Pancreas (tissue), 10 donors: ENCODE measurements around the gene IL11RA. TPM values are rescaled to one million over a fixed set of nuclear protein-coding genes. Genes with fewer than 3 reads are reported as not detected.

Source experiments
- ATAC-seq, 4 donors: fragments of 200-7000 bp; cut with Tn5 transposase; one replicate each; pipeline versions ENCODE4 v1.8.0 to v1.9.1; 2020; ENCODE audit warnings: mild to moderate bottlenecking in 4 of 4, moderate library complexity in 4 of 4
- DNase-seq, 6 donors: peaks; one replicate each; pipeline ENCODE4 v3.0.0-alpha.2; 2020
- FAIRE-seq: peaks from 2 replicates; lab custom pipeline; 2012; peaks lifted over from hg19 to GRCh38; lab: Jason Lieb, UNC
- H3K27ac ChIP-seq, 4 donors: fragments of 200-600 bp; sonication (generic); 1 replicate in 3 of 4; 2 replicates in 1 of 4; pipeline versions ENCODE4 v1.5.0 to v1.8.0; 2020
- H3K27me3 ChIP-seq, 4 donors: fragments of 200-600 bp; one replicate each; pipeline ENCODE4 v1.8.0; 2021
- H3K36me3 ChIP-seq, 3 donors: fragments of 200-600 bp; sonication (generic) in 1 of 3; one replicate each; pipeline versions ENCODE4 v1.5.0 to v1.8.0; 2020 to 2021
- H3K4me1 ChIP-seq, 3 donors: fragments of 200-600 bp; one replicate each; pipeline ENCODE4 v1.8.0; 2021
- H3K4me3 ChIP-seq, 4 donors: fragments of 200-600 bp; sonication (generic) in 2 of 4; one replicate each; pipeline versions ENCODE4 v1.5.0 to v1.8.0; 2020 to 2021
- H3K9me3 ChIP-seq, 4 donors: fragments of 200-600 bp; one replicate each; pipeline ENCODE4 v1.8.0; 2021
- WGBS, 2 donors: extraction: QIAGEN DNeasy Blood & Tissue Kit; methylation state at CpG; one replicate each; pipeline ENCODE4 v1.1.7; 2013; 5-methylcytosine and 5-hydroxymethylcytosine counted together
- intact Hi-C, 3 donors: fragments of 100-400 bp; cut with DNase I; formaldehyde crosslinking; loops; one replicate each; pipeline versions ENCODE4 v1.11.1 to v1.14.2; 2022
- polyA plus RNA-seq, 2 donors: library from polyadenylated mRNA; stranded (reverse); fragments of 200-250 nt; gene quantifications; one replicate each; pipeline ENCODE4 v1.2.3, GENCODE V29; 2013
- total RNA-seq, 6 donors: library from RNA; stranded (reverse); fragmentation: NEBNext Ultra II Directional in 4 of 6; extraction: Animal tissue kit (Norgen Biotek cat#: 25700) in 4 of 6; gene quantifications; one replicate each; pipeline versions ENCODE4 v1.2.1 to v1.2.4, GENCODE V29; 2021 to 2023
- TF ChIP-seq, protein P1 (sequence below), 4 donors: fragments of 200-600 bp; sonication (generic) in 3 of 4; IDR thresholded peaks; one replicate each; pipeline versions ENCODE4 v1.5.0 to v1.8.0; 2021; ENCODE audit warnings: antibody characterized with exemption in 4 of 4
- donor health status: healthy with polysubstance abuse.
- donor health status: DM: no; HTN: no; CAD: no; lungs with moderate emphysema.
- donor health status: DM: no; HTN: no; CAD: no.
- donor health status: control.
- donor health status: control.
- donor health status: Bipolar disorder and iron deficiency.
- donor health status: DM: yes; HTN: yes; CAD: no.
- donor health status: DM: no; HTN: no; CAD: no.
- donor health status: DM: no; HTN: no; CAD: no.
- donor health status: DM: yes; HTN: yes; CAD: no.

IL11RA gene
- total and polyA plus RNA-seq, 8 donors: 4.1 to 30.0 (median 7.3) TPM

DNA sequence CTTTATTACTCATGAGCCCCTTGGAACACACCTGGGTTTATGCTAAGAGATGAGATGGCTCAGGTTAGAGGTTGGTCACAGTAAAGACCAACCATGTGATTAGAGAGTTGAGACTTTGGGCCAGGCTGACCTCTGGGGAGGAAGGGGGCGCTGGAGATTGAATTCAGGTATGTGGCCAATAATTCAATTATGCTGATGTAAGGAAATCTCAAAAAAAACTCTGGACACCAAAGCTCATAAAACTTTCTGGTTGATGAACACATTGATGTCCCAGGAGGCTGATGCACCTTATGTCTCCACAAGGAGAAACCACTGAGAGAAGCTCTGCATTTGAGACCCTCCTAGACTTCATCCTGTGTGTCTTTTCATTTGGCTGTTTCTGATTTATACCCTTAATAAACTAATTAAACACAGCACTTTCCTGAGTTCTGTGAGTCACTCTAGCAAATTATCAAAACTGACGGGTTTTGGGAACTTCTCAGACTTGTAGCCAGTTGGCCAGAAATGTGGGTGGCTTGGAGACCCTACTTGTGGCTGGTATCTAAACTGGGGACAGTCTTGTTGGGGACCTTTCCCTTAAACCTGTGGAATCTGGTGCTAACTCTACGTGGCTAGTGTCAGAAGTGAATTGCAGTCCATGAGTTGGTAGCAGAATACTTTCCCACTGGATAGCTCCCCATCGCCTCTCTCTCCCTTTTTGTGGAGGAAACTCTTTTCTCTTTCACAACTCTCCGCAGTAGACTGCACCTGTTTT, 18.0 kb downstream of the IL11RA start:
- DNase-seq (no peak), FAIRE-seq (no peak), ATAC-seq (no peak)
- 92 to 94% methylated on average over 5 of the region's 5 CpGs for WGBS, 2 donors
- Histone ChIP-seq H3K27ac (no peak overlapping the region), H3K27me3 (no peaks in the 10 kb centered on the region), H3K9me3 (no peaks in the 10 kb centered on the region), H3K36me3 (no peaks in the 10 kb centered on the region), H3K4me3 (no peak overlapping the region), H3K4me1 (no peaks in the 10 kb centered on the region)
- intact Hi-C loops: no loop called here
- TF ChIP-seq, protein P1, sequence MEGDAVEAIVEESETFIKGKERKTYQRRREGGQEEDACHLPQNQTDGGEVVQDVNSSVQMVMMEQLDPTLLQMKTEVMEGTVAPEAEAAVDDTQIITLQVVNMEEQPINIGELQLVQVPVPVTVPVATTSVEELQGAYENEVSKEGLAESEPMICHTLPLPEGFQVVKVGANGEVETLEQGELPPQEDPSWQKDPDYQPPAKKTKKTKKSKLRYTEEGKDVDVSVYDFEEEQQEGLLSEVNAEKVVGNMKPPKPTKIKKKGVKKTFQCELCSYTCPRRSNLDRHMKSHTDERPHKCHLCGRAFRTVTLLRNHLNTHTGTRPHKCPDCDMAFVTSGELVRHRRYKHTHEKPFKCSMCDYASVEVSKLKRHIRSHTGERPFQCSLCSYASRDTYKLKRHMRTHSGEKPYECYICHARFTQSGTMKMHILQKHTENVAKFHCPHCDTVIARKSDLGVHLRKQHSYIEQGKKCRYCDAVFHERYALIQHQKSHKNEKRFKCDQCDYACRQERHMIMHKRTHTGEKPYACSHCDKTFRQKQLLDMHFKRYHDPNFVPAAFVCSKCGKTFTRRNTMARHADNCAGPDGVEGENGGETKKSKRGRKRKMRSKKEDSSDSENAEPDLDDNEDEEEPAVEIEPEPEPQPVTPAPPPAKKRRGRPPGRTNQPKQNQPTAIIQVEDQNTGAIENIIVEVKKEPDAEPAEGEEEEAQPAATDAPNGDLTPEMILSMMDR (IDR thresholded peaks at IDR 0.05): no peak

DNA sequence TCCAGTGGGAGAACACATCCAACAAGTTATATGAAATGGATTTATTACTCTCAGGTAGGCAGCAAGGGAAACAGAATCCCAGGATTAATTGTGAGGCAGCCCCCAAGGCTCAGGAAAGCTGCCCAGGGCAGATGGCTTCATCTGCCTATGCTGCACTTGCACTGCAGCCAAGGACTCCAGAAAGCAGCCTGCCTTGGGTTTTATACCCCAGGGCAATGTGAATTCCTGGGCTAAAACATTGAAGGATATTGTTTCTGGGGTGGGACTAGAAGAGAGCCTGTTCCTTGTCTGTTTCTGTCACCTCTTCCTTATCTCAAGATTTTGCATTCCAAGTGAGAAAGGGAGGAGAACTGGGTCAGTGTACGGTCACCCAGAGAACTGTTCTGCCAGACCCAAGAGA, 19.3 kb downstream of the IL11RA start:
- Histone ChIP-seq H3K36me3 (no peaks in the 10 kb centered on the region), H3K27me3 (no peaks in the 10 kb centered on the region), H3K4me3 (no peak overlapping the region), H3K4me1 (no peaks in the 10 kb centered on the region), H3K27ac (no peak overlapping the region), H3K9me3 (no peaks in the 10 kb centered on the region)
- 82 to 84% methylated on average over 1 of the region's 1 CpG for WGBS, 2 donors
- intact Hi-C loops: no loop called here
- FAIRE-seq (no peak), ATAC-seq (no peak), DNase-seq (no peak)
- TF ChIP-seq, protein P1 (IDR thresholded peaks at IDR 0.05): no peak

DNA sequence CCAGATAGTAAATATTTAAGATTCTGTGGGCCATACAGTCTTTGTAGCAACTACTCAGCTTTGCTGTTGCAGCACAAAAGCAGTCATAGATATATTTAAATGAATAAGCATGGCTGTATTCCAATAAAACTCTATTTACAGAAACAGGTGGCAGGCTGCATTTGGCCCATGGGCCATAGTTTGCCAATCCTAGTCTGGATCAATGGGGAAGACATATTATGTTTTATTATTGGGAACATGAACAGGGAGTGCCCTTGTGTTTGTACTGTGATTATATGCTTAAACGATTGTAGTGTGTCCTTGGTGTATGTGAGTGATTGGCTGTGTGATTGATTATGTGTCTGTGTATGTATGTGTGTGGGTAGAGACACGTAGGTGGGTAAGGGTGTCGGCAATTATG, 22.5 kb downstream of the IL11RA start:
- TF ChIP-seq, protein P1 (IDR thresholded peaks at IDR 0.05): no peak
- Histone ChIP-seq H3K9me3 (no peaks in the 10 kb centered on the region), H3K27ac (no peak overlapping the region), H3K4me3 (no peak overlapping the region), H3K4me1 (no peaks in the 10 kb centered on the region), H3K27me3 (no peaks in the 10 kb centered on the region), H3K36me3 (no peaks in the 10 kb centered on the region)
- intact Hi-C loops: no loop called here
- FAIRE-seq (no peak), ATAC-seq (no peak), DNase-seq (no peak)
- WGBS, 2 donors: 37 to 39% methylated on average over 3 of the region's 3 CpGs

DNA sequence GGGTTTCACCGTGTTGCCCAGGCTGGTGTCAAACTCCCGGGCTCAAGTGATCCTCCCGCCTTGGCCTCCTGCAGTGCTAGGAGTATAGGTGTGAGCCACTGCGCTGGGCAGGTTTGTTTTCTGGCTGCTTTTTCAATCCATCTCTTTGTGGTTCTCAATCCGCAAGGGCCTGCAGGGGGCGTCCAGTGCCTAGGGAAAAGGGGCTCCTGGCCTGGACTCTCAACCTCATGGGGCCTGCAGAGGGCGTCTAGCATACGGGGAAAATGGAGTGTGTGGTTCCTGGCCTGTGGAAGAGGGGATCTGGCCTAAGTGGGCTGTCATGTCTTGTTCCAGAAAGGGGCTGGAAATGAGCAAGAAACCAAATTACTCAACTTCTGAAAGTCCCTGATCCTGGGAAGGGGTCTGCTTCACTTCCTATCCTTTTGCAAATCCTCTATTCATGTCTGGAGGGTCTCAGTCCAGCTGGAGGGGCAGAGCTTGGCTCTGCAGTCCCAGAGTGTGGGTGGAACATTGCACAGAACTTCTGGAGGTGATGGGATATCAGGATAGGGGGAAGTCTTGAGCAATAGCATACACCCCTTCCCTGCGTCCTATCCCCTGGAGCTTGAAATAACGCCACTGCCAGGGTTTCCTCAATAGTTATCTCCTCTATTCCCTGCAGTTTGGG, 23.2 kb downstream of the IL11RA start:
- 43 to 52% methylated on average over 10 of the region's 10 CpGs for WGBS, 2 donors
- DNase-seq (peak in 3 of 6 donors; percentile 34 to 80 (median 57)), ATAC-seq (peak in 3 of 4 donors; percentile 82 to 96 (median 89)), FAIRE-seq (no peak)
- intact Hi-C loops: no loop called here
- no peaks in the 10 kb centered on the region for H3K9me3 ChIP-seq
- no peak overlapping the region for H3K4me3 ChIP-seq
- no peaks in the 10 kb centered on the region for H3K27me3 ChIP-seq
- H3K27ac ChIP-seq: no peak overlapping the region
- TF ChIP-seq, protein P1 (IDR thresholded peaks at IDR 0.05): peak in 3 of 4 donors; percentile 10 to 45 (median 29)
- no peaks in the 10 kb centered on the region for H3K36me3 ChIP-seq
- H3K4me1 ChIP-seq: no peaks in the 10 kb centered on the region

DNA sequence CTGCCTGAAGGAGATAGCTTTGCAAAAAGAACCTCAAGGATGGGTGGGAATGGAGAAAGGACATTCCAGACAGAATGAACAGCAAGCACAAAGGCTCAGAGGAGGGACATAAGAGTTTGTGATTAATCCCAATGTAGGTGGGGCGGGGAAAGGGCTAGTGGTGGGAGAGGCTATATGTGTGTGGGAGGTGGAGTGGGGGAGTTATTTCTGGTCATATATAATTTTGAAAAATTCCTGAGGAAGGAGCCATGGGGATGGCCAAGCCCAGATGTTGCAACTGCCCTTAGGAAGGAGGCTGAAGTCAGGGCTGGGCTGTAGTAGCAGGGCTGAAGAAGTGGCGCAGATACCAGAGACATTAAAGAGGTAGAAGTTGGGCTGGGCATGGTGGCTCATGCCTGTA, 23.9 kb downstream of the IL11RA start:
- intact Hi-C loops: no loop called here

More for the DNA sequence above, 23.9 kb downstream of the IL11RA start:
- no peaks in the 10 kb centered on the region for H3K9me3 ChIP-seq
- ATAC-seq: peak in 2 of 4 donors; percentile 28 to 54
- 95 to 98% methylated on average over 2 of the region's 2 CpGs for WGBS, 2 donors
- no peaks in the 10 kb centered on the region for H3K4me1 ChIP-seq
- no peak for DNase-seq
- FAIRE-seq: no peak
- no peak overlapping the region for H3K4me3 ChIP-seq
- H3K27ac ChIP-seq: no peak overlapping the region
- no peaks in the 10 kb centered on the region for H3K36me3 ChIP-seq
- TF ChIP-seq, protein P1 (IDR thresholded peaks at IDR 0.05): no peak
- H3K27me3 ChIP-seq: no peaks in the 10 kb centered on the region
